Measurements from ENCODE around the gene RNF224.

Gene RNF224

DNA sequence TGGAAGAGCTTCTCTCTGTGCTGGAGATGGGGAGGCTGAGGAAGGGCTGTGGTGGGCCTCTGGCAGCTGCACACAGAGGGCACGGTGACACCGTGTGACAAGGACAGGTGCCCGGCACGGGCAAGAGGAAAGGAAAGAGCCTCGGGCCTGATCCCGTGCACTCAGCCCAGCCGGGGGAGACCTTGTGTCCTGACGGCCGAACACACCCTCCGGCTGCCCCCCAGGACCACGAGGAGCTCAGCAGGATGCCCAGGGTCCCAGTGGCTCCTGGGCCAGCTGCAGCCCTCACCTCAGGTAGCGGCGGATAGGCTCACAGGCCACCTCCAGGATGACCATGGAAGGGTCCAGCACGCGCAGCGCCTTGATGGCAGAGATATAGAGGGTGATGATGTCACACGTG lies 44.5 kb upstream of the RNF224 start:
- TF ChIP-seq, protein P1, sequence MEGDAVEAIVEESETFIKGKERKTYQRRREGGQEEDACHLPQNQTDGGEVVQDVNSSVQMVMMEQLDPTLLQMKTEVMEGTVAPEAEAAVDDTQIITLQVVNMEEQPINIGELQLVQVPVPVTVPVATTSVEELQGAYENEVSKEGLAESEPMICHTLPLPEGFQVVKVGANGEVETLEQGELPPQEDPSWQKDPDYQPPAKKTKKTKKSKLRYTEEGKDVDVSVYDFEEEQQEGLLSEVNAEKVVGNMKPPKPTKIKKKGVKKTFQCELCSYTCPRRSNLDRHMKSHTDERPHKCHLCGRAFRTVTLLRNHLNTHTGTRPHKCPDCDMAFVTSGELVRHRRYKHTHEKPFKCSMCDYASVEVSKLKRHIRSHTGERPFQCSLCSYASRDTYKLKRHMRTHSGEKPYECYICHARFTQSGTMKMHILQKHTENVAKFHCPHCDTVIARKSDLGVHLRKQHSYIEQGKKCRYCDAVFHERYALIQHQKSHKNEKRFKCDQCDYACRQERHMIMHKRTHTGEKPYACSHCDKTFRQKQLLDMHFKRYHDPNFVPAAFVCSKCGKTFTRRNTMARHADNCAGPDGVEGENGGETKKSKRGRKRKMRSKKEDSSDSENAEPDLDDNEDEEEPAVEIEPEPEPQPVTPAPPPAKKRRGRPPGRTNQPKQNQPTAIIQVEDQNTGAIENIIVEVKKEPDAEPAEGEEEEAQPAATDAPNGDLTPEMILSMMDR (IDR thresholded peaks at IDR 0.05; ENCODE audit: insufficient read depth, low read depth, low read length, missing control alignments): no peak
- DNase-seq (ENCODE audit: low read depth): no peak
- no peak overlapping the region for H3K4me3 ChIP-seq (ENCODE audit: low read length)

DNA sequence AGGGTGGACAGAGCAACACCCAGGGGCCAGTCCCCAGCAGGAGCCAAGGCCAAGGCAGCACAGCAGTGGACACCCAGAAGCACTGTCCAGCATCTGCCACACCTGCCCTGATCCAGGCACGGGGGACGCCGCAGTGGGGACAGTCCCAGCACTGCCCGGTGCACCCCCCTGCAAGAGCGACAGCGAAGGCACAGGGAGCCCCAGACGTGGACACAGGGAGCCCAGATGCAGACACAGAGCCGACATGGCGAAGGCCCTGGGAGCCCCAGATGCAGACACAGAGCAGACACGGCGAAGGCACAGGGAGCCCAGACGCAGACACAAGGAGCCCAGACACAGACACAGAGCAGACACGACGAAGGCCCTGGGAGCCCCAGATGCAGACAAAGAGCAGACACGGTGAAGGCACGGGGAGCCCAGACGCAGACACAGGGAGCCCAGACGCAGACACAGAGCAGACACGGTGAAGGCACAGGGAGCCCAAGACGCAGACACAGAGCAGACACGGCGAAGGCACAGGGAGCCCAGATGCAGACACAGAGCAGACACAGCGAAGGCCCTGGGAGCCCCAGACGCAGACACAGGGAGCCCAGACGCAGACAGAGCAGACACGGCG lies 43.2 kb upstream of the RNF224 start:
- H3K4me3 ChIP-seq (ENCODE audit: low read length): no peak overlapping the region
- no peak for DNase-seq (ENCODE audit: low read depth)
- TF ChIP-seq, protein P1 (IDR thresholded peaks at IDR 0.05; ENCODE audit: insufficient read depth, low read depth, low read length, missing control alignments): no peak

DNA sequence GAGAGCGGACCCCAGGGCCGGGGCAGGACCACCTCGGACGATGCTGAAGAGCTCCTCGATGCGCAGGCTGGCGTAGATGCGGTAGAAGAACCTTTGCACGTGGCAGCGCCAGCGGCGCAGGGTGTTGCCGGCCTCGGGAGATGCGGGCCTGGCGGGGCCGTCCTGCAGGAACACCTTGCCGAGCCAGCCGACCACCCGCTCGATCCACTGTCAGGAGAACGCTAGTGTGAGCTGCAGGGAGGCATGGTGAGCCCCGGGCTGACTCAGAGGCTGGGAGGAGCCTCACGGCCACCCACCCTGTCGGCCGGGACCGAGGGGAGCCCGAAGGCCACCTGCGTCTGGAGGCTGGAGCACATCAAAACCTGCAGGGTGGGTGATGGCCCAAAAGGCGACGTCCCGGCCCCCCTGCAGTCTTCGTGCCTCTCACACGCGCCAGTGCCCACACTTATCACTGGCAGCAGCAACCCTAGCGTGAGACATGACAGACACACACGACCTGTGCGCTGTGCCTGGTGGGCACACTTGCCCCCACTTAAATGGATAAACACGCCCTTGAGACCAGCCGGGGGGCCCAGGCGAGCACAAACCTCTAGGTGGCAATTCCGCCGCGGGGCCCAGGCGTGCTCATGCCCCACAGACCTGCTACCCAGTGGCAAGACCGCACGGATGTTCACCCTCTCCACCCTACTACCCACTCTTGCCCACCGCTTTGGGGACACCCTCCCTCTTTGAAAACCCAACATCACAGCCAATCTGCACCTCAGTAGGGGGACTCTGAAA lies 42.2 kb upstream of the RNF224 start:
- no peak for DNase-seq (ENCODE audit: low read depth)
- H3K4me3 ChIP-seq (ENCODE audit: low read length): no peak overlapping the region
- TF ChIP-seq, protein P1 (IDR thresholded peaks at IDR 0.05; ENCODE audit: insufficient read depth, low read depth, low read length, missing control alignments): no peak

DNA sequence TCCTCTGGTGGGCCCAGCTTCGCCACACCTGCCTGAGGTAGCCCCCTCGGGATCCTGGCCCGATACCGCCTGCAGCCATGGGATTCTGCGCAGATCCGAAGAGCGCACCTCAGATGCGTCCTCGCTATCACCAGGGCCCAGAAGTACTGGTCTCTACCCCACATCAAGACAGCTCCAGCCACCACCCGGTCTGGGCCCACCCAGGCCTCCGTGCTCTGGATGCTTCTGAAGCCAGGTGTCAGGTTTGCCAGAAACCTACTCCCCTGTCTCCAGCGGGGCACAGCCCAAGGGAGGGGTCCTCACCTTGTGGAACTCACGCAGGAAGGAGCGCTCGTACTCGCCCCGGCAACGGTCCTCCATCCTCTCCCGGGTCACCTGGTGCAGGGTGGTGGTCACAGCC lies 41.4 kb upstream of the RNF224 start:
- no peak for DNase-seq (ENCODE audit: low read depth)
- H3K4me3 ChIP-seq (ENCODE audit: low read length): no peak overlapping the region
- TF ChIP-seq, protein P1 (IDR thresholded peaks at IDR 0.05; ENCODE audit: insufficient read depth, low read depth, low read length, missing control alignments): no peak

DNA sequence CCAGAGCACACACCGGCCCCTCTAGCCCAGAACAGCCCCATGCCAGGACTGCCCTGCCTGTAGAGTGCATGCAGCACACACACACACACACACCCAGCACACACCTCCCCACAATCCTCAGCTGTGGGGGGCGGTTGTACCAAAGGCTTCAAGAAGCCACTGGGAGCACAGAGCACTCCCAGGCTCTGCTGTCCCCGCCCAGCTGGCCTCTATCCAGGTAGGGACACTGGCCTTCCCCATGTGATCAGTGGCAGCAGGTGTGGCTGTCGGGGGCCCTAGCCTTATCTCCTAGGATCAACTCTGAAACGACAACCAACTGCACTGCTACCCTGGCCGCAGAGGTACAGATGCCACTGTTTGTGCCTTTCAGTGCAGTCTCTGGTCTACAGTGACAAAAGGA lies 40.9 kb upstream of the RNF224 start:
- DNase-seq (ENCODE audit: low read depth): no peak
- TF ChIP-seq, protein P1 (IDR thresholded peaks at IDR 0.05; ENCODE audit: insufficient read depth, low read depth, low read length, missing control alignments): no peak
- H3K4me3 ChIP-seq (ENCODE audit: low read length): no peak overlapping the region

DNA sequence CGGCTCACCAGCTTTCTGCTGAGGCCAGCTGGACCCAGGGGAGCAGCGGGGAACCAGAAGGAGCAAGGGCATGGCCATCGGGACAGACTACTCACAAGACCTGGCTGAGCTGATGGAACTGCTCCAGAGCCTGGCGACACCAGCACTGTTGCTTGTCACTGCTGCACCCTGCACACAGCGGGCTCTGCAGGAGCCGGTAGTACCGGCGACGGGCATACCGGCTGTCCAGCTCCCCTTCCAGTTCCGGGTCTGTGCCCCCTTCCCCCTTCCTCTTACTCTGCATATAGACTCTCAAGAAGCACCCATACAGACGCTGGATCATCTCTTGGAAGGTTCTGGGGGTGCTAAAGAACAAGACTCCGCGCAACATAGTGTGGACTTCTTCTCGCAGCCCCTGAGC lies 39.9 kb upstream of the RNF224 start:
- DNase-seq (ENCODE audit: low read depth): no peak
- TF ChIP-seq, protein P1 (IDR thresholded peaks at IDR 0.05; ENCODE audit: insufficient read depth, low read depth, low read length, missing control alignments): no peak
- H3K4me3 ChIP-seq (ENCODE audit: low read length): peak overlapping the region; percentile 94

Data from epithelial cell of esophagus (primary cell).